ENCODE data around the gene LCE5A.

- TF ChIP-seq, protein P1, sequence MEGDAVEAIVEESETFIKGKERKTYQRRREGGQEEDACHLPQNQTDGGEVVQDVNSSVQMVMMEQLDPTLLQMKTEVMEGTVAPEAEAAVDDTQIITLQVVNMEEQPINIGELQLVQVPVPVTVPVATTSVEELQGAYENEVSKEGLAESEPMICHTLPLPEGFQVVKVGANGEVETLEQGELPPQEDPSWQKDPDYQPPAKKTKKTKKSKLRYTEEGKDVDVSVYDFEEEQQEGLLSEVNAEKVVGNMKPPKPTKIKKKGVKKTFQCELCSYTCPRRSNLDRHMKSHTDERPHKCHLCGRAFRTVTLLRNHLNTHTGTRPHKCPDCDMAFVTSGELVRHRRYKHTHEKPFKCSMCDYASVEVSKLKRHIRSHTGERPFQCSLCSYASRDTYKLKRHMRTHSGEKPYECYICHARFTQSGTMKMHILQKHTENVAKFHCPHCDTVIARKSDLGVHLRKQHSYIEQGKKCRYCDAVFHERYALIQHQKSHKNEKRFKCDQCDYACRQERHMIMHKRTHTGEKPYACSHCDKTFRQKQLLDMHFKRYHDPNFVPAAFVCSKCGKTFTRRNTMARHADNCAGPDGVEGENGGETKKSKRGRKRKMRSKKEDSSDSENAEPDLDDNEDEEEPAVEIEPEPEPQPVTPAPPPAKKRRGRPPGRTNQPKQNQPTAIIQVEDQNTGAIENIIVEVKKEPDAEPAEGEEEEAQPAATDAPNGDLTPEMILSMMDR (conservative IDR thresholded peaks at IDR 0.05): no peak
- no peak for TF ChIP-seq ZFX (IDR thresholded peaks at IDR 0.05)
Measured at GRCh38 chr1:152481869-152482664, 28.5 kb upstream of the LCE5A start.

Data from C4-2B (cell line).